ENCODE results near the gene SPSB2.

Gene SPSB2

DNA sequence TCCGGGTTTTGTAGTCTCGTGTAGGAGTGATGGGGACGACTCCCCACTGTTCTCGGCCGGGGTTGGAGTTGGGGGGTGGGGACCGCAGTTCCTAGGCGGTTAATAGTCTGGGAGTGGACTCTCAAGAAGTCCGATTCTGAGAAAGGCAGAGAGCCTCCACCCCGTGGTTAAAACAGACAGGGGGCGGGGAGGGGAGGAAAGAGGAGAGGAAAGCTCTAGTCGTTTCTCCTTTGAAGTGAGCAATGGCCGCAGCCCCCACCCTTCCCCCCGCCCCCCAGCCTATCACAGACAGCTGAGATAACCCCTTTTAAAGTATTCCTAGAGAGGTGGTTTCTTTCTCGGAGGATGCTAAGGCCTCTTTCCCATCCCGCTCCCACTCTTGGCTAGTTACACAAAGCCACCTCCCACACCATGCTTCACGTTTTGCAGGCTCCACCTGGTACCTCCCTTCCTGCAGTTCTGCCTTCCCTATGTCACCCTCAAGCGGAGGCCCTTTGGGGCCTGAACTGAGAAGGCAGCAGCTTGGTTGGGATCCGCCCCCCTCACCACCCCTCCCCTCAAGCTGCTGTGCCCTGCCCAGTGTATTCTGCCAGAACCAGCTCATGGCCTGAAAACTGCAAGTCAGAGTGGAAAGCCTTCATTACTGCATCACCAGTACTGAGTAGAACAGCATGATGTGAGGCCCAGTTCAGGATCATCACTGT is 20.3 kb downstream of the SPSB2 start:
- peaks cover 23% of the 10 kb centered on the region for H3K36me3 ChIP-seq (ENCODE audit: control insufficient read depth, insufficient read depth, low read length)
- H3K4me3 ChIP-seq (replicated peaks; ENCODE audit: low read depth, low read length) = peak overlapping the region; percentile 80

DNA sequence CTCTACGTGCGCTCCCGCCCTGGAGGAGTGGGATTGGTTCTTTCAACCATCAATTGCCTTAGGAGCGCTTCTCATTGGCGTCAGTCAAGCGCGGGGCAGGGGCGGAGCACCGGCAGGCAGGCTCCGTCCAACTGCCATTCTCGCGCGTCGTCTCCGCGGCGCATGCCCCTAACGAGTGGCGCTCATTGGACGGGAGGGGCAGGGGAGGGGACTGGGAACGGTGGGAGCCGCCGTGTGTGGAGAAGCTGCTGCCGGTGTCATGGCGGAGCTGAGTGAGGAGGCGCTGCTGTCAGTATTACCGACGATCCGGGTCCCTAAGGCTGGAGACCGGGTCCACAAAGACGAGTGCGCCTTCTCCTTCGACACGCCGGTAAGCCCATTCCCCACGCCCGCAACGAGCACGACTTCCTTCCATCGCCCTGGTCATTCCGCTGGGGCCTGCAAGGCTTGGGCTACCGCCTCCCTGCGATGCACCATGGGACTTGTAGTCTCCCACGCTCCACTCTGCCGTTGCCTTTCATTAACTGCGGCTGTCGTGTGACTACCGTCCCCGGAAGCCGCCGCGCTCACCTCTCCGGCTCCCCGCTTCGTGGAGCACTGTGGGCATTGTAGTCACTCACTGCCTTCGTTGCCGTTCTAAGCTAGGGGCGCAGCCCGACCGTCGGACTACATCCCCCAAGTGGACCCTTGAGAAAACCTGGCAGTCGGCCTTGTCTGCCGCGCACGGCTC is 21.0 kb downstream of the SPSB2 start, which contains the start of gene USP5:
Gene USP5, plus strand, starts transcription at position 230 of the 730 bp plus-strand sequence. Its CDS starts 30 bp downstream, at position 260.
- H3K36me3 ChIP-seq (ENCODE audit: control insufficient read depth, insufficient read depth, low read length) = peaks cover 18% of the 10 kb centered on the region
- peak within 1 kb of the TSS; percentile 95 for H3K4me3 ChIP-seq (replicated peaks; ENCODE audit: low read depth, low read length)
- TF ChIP-seq, protein P1, sequence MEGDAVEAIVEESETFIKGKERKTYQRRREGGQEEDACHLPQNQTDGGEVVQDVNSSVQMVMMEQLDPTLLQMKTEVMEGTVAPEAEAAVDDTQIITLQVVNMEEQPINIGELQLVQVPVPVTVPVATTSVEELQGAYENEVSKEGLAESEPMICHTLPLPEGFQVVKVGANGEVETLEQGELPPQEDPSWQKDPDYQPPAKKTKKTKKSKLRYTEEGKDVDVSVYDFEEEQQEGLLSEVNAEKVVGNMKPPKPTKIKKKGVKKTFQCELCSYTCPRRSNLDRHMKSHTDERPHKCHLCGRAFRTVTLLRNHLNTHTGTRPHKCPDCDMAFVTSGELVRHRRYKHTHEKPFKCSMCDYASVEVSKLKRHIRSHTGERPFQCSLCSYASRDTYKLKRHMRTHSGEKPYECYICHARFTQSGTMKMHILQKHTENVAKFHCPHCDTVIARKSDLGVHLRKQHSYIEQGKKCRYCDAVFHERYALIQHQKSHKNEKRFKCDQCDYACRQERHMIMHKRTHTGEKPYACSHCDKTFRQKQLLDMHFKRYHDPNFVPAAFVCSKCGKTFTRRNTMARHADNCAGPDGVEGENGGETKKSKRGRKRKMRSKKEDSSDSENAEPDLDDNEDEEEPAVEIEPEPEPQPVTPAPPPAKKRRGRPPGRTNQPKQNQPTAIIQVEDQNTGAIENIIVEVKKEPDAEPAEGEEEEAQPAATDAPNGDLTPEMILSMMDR (IDR thresholded peaks at IDR 0.05; ENCODE audit: insufficient read depth, low read length, poor library complexity, severe bottlenecking) = no peak
- no peaks in the 10 kb centered on the region for H3K27me3 ChIP-seq (replicated peaks; ENCODE audit: control insufficient read depth, insufficient read depth, low read length)
- DNase-seq (ENCODE audit: extremely low read depth, insufficient read length) = peak; percentile 100

More for the DNA sequence above, 20.3 kb downstream of the SPSB2 start:
- DNase-seq (ENCODE audit: extremely low read depth, insufficient read length) = peak; percentile 51
- TF ChIP-seq, protein P1 (IDR thresholded peaks at IDR 0.05; ENCODE audit: insufficient read depth, low read length, poor library complexity, severe bottlenecking) = no peak
- no peaks in the 10 kb centered on the region for H3K27me3 ChIP-seq (replicated peaks; ENCODE audit: control insufficient read depth, insufficient read depth, low read length)

DNA sequence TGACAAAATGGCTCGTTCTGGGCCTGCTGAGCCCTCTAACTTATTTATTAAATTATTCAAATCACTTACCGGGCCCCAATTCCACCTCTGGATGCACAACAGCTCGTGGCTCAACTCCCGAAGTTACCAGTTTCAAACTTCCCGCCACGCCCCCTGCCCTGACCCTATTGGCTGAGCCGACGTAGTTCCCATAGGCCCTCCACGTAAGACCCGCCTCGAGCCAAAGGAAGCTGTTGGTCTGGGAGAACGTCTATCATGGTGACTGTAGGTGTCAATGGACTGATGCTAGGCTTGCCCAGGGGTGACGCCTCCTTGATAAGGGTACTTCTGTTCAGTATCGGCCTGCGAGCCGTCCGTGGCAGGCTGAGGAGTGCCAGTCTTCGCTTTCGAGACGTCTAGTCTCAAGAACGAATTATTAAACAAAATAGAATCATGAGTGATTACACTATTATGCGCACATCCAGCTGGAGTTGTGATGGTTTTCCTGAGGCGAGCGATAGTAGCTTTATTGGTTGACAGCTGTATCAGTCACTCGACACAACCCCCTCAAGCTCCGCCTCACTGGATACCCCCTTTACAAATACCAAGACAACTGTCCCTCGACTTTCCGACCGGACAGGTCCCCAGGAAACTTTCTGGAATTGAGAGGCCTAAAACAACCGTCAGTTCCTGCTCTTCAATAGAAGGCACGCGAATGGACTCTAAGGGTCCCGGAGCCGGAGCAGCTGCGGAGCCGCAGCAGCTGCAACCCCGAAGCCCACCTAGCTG is 21.8 kb downstream of the SPSB2 start, which contains the start of gene CDCA3:
Gene CDCA3, minus strand, starts transcription at position 134 of the 768 bp plus-strand sequence. CDS start 334 bp downstream, outside the sequence.
- Histone ChIP-seq H3K36me3 (ENCODE audit: control insufficient read depth, insufficient read depth, low read length) (peaks cover 14% of the 10 kb centered on the region), H3K27me3 (replicated peaks; ENCODE audit: control insufficient read depth, insufficient read depth, low read length) (no peaks in the 10 kb centered on the region), H3K4me3 (replicated peaks; ENCODE audit: low read depth, low read length) (peak within 1 kb of the TSS; percentile 95)
- TF ChIP-seq, protein P1 (IDR thresholded peaks at IDR 0.05; ENCODE audit: insufficient read depth, low read length, poor library complexity, severe bottlenecking) = no peak
- DNase-seq (ENCODE audit: extremely low read depth, insufficient read length) = peak; percentile 88

DNA sequence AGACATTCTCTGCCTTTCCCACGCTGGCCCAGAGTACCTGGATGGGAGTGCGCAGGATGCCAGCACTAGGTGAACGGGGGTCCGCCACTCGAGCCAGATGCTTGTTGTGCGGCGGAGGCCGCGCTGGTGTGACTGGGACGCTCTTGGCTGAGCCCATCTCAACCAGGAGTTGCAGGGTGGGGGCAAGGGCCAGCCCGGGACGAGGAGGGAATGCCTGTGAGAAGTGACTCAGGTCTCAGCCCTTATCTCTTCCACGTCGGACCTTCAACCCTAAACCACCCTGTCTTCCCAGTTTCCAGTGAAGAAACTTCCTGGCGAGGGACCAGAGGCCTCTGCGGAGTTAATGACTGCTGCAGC is 22.3 kb downstream of the SPSB2 start:
- TF ChIP-seq, protein P1 (IDR thresholded peaks at IDR 0.05; ENCODE audit: insufficient read depth, low read length, poor library complexity, severe bottlenecking) = no peak
- Histone ChIP-seq H3K4me3 (replicated peaks; ENCODE audit: low read depth, low read length) (peak overlapping the region; percentile 95), H3K27me3 (replicated peaks; ENCODE audit: control insufficient read depth, insufficient read depth, low read length) (no peaks in the 10 kb centered on the region), H3K36me3 (ENCODE audit: control insufficient read depth, insufficient read depth, low read length) (peaks cover 12% of the 10 kb centered on the region)
- DNase-seq (ENCODE audit: extremely low read depth, insufficient read length) = no peak

DNA sequence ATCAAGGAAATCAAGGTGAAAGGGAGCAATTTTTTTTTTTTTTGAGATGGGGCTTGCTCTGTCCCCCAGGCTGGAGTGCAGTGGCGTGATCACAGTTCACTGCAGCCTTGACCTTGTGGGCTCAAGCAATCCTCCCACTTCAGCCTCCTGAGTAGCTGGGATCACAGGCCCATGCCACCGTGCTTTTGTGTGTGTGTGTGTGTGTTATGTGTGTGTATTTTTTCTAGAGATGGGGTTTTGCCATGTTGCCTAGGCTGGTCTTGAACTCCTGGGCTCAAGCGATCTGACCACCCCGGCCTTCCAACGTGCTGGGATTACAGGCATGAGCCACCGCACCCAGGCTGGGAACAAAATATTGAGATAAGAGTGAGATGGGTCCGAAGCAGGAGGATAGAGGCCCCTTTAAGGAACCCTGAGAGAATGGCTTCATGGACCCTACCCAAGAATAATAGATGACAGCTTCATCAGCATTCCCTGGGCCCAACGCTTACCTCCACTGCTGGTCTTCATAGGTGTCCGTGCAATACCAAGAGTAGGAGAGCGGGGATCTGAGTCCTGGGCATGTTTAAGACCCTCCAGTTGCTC is 23.0 kb downstream of the SPSB2 start:
- TF ChIP-seq, protein P1 (IDR thresholded peaks at IDR 0.05; ENCODE audit: insufficient read depth, low read length, poor library complexity, severe bottlenecking) = no peak
- H3K36me3 ChIP-seq (ENCODE audit: control insufficient read depth, insufficient read depth, low read length) = peaks cover 7% of the 10 kb centered on the region
- no peaks in the 10 kb centered on the region for H3K27me3 ChIP-seq (replicated peaks; ENCODE audit: control insufficient read depth, insufficient read depth, low read length)
- DNase-seq (ENCODE audit: extremely low read depth, insufficient read length) = no peak
- peak overlapping the region; percentile 95 for H3K4me3 ChIP-seq (replicated peaks; ENCODE audit: low read depth, low read length)
